Measurements from ENCODE around the gene TRIM14. TPM values are rescaled to one million over a fixed set of nuclear protein-coding genes. Genes with fewer than 3 reads are reported as not detected.

Gene TRIM14
- total RNA-seq, 3 donors from 2014 or later, result 8.8 to 14.9 (median 14.6) TPM

- Histone ChIP-seq H3K27me3 (no peaks in the 10 kb centered on the region), H3K4me1 (no peaks in the 10 kb centered on the region), H3K36me3 (no peaks in the 10 kb centered on the region), H3K9me3 (no peaks in the 10 kb centered on the region), H3K4me3 (no peak overlapping the region), H3K27ac (no peak overlapping the region)
- no peak for TF ChIP-seq CTCF (IDR thresholded peaks at IDR 0.05)
- no peak for TF ChIP-seq POLR2AphosphoS5 (IDR thresholded peaks at IDR 0.05)
- no peak for TF ChIP-seq POLR2A (IDR thresholded peaks at IDR 0.05)
- intact Hi-C loops (cut with DNase I; ENCODE audit: low total_unique reads), result no loop called here
- DNase-seq (ENCODE audit: low spot score in 2 of 2), result no peak
Observed at GRCh38 chr9:98084396-98084795, 34.6 kb downstream of the TRIM14 start.

- H3K27ac ChIP-seq, result peak overlapping the region in 1 of 2 donors; percentile 14
- no peak for TF ChIP-seq CTCF (IDR thresholded peaks at IDR 0.05)
- no peak for TF ChIP-seq POLR2A (IDR thresholded peaks at IDR 0.05)
- TF ChIP-seq POLR2AphosphoS5 (IDR thresholded peaks at IDR 0.05), result no peak
- DNase-seq (ENCODE audit: low spot score in 2 of 2), result no peak
- no peak overlapping the region for H3K4me3 ChIP-seq
- no peaks in the 10 kb centered on the region for H3K9me3 ChIP-seq
- intact Hi-C loops (cut with DNase I; ENCODE audit: low total_unique reads), result no loop called here
- H3K27me3 ChIP-seq, result no peaks in the 10 kb centered on the region
- no peaks in the 10 kb centered on the region for H3K4me1 ChIP-seq
- no peaks in the 10 kb centered on the region for H3K36me3 ChIP-seq
Observed at GRCh38 chr9:98083566-98084183, 35.3 kb downstream of the TRIM14 start.

GRCh38 chr9:98083061-98083501, 35.9 kb downstream of the TRIM14 start:
- H3K4me3 ChIP-seq, result no peak overlapping the region
- no peaks in the 10 kb centered on the region for H3K4me1 ChIP-seq
- no peak for TF ChIP-seq POLR2A (IDR thresholded peaks at IDR 0.05)
- TF ChIP-seq CTCF (IDR thresholded peaks at IDR 0.05), result no peak
- no peak for TF ChIP-seq POLR2AphosphoS5 (IDR thresholded peaks at IDR 0.05)
- H3K27me3 ChIP-seq, result no peaks in the 10 kb centered on the region
- DNase-seq (ENCODE audit: low spot score in 2 of 2), result no peak
- intact Hi-C loops (cut with DNase I; ENCODE audit: low total_unique reads), result no loop called here
- H3K36me3 ChIP-seq, result no peaks in the 10 kb centered on the region
- H3K9me3 ChIP-seq, result no peaks in the 10 kb centered on the region
- H3K27ac ChIP-seq, result peak overlapping the region in 1 of 2 donors; percentile 14

GRCh38 chr9:98081477-98082219, 37.4 kb downstream of the TRIM14 start:
- peak overlapping the region in 1 of 2 donors; percentile 22 for H3K27ac ChIP-seq
- H3K4me3 ChIP-seq, result no peak overlapping the region
- no peak for DNase-seq (ENCODE audit: low spot score in 2 of 2)
- peak in 1 of 3 donors; percentile 24 for TF ChIP-seq POLR2AphosphoS5 (IDR thresholded peaks at IDR 0.05)
- TF ChIP-seq POLR2A (IDR thresholded peaks at IDR 0.05), result no peak
- TF ChIP-seq CTCF (IDR thresholded peaks at IDR 0.05), result no peak
- H3K36me3 ChIP-seq, result no peaks in the 10 kb centered on the region
- no peaks in the 10 kb centered on the region for H3K27me3 ChIP-seq
- H3K9me3 ChIP-seq, result no peaks in the 10 kb centered on the region
- H3K4me1 ChIP-seq, result no peaks in the 10 kb centered on the region
- intact Hi-C loops (cut with DNase I; ENCODE audit: low total_unique reads), result no loop called here

GRCh38 chr9:98080780-98081179, 38.2 kb downstream of the TRIM14 start:
- Histone ChIP-seq H3K9me3 (no peaks in the 10 kb centered on the region), H3K4me3 (no peak overlapping the region), H3K27ac (peak overlapping the region in 1 of 2 donors; percentile 22), H3K36me3 (no peaks in the 10 kb centered on the region), H3K4me1 (no peaks in the 10 kb centered on the region), H3K27me3 (no peaks in the 10 kb centered on the region)
- intact Hi-C loops (cut with DNase I; ENCODE audit: low total_unique reads), result no loop called here
- no peak for DNase-seq (ENCODE audit: low spot score in 2 of 2)
- TF ChIP-seq CTCF (IDR thresholded peaks at IDR 0.05), result no peak
- no peak for TF ChIP-seq POLR2A (IDR thresholded peaks at IDR 0.05)
- TF ChIP-seq POLR2AphosphoS5 (IDR thresholded peaks at IDR 0.05), result no peak

All from breast epithelium (tissue), 4 donors.